Measurements from ENCODE around the gene GALNT14. TPM values are rescaled to one million over a fixed set of nuclear protein-coding genes. Genes with fewer than 3 reads are reported as not detected.

GALNT14 gene
- total RNA-seq, 1 donor: 0.72 TPM

DNA sequence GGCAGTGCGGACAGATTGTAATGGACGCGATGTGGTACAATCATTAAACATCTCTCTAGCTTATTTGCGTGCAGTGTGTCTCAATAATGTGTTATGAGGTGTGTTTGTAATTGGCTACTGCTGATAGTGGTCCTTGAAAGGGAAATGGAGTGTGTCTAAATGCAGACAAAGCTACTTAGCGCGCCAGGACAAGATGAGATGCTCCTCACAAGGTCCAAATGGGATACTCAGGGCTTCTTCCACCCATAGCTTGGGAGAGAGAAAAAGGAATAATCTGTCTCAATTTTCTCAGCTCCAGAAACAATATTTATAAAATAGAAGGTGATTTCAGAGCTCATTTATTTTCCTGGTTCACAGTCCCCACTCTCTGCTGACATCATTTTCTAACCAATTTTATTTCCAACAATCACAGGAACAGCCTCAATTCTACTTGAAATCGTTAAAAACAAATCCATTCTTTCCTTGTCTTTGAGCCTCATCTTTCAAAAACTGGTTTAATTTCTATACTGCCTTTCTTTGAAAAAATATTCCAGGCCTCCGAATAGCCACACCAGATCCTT is 28.5 kb downstream of the GALNT14 start:
- TF ChIP-seq, protein P1, sequence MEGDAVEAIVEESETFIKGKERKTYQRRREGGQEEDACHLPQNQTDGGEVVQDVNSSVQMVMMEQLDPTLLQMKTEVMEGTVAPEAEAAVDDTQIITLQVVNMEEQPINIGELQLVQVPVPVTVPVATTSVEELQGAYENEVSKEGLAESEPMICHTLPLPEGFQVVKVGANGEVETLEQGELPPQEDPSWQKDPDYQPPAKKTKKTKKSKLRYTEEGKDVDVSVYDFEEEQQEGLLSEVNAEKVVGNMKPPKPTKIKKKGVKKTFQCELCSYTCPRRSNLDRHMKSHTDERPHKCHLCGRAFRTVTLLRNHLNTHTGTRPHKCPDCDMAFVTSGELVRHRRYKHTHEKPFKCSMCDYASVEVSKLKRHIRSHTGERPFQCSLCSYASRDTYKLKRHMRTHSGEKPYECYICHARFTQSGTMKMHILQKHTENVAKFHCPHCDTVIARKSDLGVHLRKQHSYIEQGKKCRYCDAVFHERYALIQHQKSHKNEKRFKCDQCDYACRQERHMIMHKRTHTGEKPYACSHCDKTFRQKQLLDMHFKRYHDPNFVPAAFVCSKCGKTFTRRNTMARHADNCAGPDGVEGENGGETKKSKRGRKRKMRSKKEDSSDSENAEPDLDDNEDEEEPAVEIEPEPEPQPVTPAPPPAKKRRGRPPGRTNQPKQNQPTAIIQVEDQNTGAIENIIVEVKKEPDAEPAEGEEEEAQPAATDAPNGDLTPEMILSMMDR (IDR thresholded peaks at IDR 0.05; ENCODE audit: insufficient read depth, low read length): no peak
- no peak overlapping the region for H3K4me3 ChIP-seq (ENCODE audit: low read depth, low read length)
- DNase-seq (ENCODE audit: low read depth): no peak

- TF ChIP-seq, protein P1 (IDR thresholded peaks at IDR 0.05; ENCODE audit: insufficient read depth, low read length): no peak
- no peak for DNase-seq (ENCODE audit: low read depth)
- no peak overlapping the region for H3K4me3 ChIP-seq (ENCODE audit: low read depth, low read length)
These were observed 29.5 kb downstream of the GALNT14 start for GRCh38 chr2:31108561-31109286.

DNA sequence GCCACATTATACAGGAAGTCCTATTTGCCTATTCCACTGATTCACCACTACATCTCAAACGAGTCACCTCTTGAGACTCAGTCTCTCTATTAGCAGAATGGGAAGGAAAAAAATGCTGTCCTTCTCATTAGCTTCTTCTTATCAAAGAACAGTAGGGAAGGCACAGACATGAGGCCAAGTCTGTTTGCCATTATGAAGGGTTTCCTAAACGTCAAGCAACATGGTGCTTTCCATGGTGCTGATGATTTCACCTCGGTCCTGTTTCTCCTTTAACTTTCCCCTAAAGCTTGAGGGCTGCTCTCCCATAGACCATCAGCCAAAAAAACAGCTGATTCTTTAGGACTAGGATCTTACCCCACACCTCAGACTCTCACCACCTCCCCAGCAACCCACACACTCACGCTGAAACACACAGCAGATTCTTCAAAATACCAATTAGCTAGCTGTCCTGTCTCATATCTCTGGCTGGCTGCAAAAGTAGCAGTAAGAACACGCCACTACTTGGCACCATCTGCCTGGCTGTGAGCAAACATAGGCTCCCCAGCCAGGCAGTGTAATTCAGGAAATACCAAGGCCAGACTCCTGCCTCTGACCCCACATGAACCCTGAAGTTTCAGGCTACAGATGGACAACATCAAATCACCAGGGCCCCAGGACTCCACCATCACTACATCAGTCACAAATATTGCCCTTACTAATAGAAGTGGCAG is 30.5 kb downstream of the GALNT14 start:
- peak; percentile 10 for DNase-seq (ENCODE audit: low read depth)
- H3K4me3 ChIP-seq (ENCODE audit: low read depth, low read length): no peak overlapping the region
- TF ChIP-seq, protein P1 (IDR thresholded peaks at IDR 0.05; ENCODE audit: insufficient read depth, low read length): no peak

DNA sequence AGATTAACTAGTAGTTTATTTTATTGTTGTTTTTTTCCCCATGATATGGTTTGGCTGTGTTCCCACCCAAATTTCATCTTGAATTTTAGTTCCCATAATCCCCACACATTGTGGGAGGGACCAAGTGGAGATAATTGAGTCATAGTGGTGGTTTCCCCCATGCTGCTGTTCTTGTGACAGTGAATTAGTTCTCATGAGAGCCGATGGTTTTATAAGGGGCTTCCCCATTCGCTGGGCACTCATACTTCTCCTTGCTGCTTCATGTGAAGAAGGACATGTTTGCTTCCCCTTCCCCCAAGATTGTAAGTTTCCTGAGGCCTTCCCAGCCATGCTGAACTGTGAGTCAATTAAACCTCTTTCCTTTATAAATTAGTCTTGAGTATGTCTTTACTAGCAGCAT is 36.5 kb downstream of the GALNT14 start:
- DNase-seq (ENCODE audit: low read depth): no peak
- TF ChIP-seq, protein P1 (IDR thresholded peaks at IDR 0.05; ENCODE audit: insufficient read depth, low read length): no peak

GRCh38 chr2:31097962-31098613 is 40.2 kb downstream of the GALNT14 start:
- H3K4me3 ChIP-seq (ENCODE audit: low read depth, low read length): no peak overlapping the region
- TF ChIP-seq, protein P1 (IDR thresholded peaks at IDR 0.05; ENCODE audit: insufficient read depth, low read length): no peak
- DNase-seq (ENCODE audit: low read depth): no peak

More for the DNA sequence above, 36.5 kb downstream of the GALNT14 start:
- H3K4me3 ChIP-seq (ENCODE audit: low read depth, low read length): no peak overlapping the region

DNA sequence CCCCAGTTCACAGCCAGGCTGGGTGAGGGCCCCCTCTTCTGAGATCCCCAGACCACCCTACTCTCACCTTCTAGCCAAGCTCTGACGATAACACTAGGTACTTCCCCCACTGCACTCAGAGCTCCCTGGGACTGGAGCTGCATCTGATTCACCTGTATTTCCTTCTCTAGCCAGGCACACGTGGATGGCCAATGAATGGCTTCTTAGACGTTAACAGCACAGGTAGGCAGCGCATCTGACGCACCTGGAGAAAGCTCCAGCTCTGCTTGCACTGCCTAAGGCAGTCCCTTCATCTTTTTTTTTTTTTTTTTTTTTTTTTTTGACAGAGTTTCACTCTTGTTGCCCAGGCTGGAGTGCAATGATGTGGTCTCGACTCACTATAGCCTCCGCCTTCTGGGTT is 48.1 kb downstream of the GALNT14 start:
- TF ChIP-seq, protein P1 (IDR thresholded peaks at IDR 0.05; ENCODE audit: insufficient read depth, low read length): no peak
- no peak overlapping the region for H3K4me3 ChIP-seq (ENCODE audit: low read depth, low read length)
- DNase-seq (ENCODE audit: low read depth): no peak

Data from fibroblast of the aortic adventitia (primary cell).